K562 (cell line): Measurements from ENCODE around the gene ACY1. TPM values are rescaled to one million over a fixed set of nuclear protein-coding genes. Genes with fewer than 3 reads are reported as not detected.

Experiments
- ATF3 ChIP-seq, 2 experiments: fragments of 450-650 bp in 1 of 2; sonication (generic) in 1 of 2; formaldehyde crosslinking in 1 of 2; IDR thresholded peaks in 1 of 2; conservative IDR thresholded peaks in 1 of 2; 2 replicates each; pipeline versions ENCODE4 v1.6.1 to v1.8.1; 2016 to 2023; ENCODE audit warnings: mild to moderate bottlenecking in 2 of 2, moderate library complexity in 2 of 2, inconsistent platforms in 1 of 2, missing genetic modification reagents in 1 of 2
- CREBBP ChIP-seq: IDR thresholded peaks from one replicate; pipeline ENCODE4 v1.6.1; 2012; ENCODE audit warnings: low read depth, mild to moderate bottlenecking, control low read depth, inconsistent platforms, low read length
- ID3 ChIP-seq, 2 experiments: fragments of 250-450 bp in 1 of 2; fragments of 450-650 bp in 1 of 2; sonication (Bioruptor Pico) in 1 of 2; IDR thresholded peaks; 2 replicates each; pipeline versions ENCODE4 v1.6.1 to v1.8.0; 2016 to 2021; ENCODE audit warnings: mild to moderate bottlenecking in 2 of 2, moderate library complexity in 2 of 2, missing compliant biosample characterization in 1 of 2, missing genetic modification characterization in 1 of 2
- MEIS2 ChIP-seq: fragments of 450-650 bp; IDR thresholded peaks from 2 replicates; pipeline ENCODE4 v1.6.1; 2014; ENCODE audit warnings: mild to moderate bottlenecking; ENCODE audit not compliant: partially characterized antibody
- NFATC3 ChIP-seq: fragments of 450-650 bp; IDR thresholded peaks from 2 replicates; pipeline ENCODE4 v1.6.1; 2017; ENCODE audit warnings: mild to moderate bottlenecking
- RAD21 ChIP-seq, 2 experiments: fragments of 250-450 bp in 1 of 2; fragments of 450-650 bp in 1 of 2; sonication (Bioruptor Pico) in 1 of 2; formaldehyde crosslinking in 1 of 2; IDR thresholded peaks in 1 of 2; conservative IDR thresholded peaks in 1 of 2; 2 replicates each; pipeline versions ENCODE4 v1.4.0 to v1.8.0; 2020 to 2022; ENCODE audit warnings: mild to moderate bottlenecking in 2 of 2, moderate library complexity in 1 of 2
- SP1 ChIP-seq: sonication (generic); formaldehyde crosslinking; IDR thresholded peaks from 2 replicates; pipeline ENCODE4 v1.8.1; 2022; ENCODE audit warnings: mild to moderate bottlenecking, missing genetic modification reagents
- TCF7L2 ChIP-seq: fragments of 150-350 bp; IDR thresholded peaks from 2 replicates; pipeline ENCODE4 v1.6.1; 2016; ENCODE audit warnings: low read depth, mild to moderate bottlenecking, low read length, moderate library complexity
- ZBTB33 ChIP-seq: sonication (generic); formaldehyde crosslinking; IDR thresholded peaks from 2 replicates; pipeline ENCODE4 v1.8.1; 2023; ENCODE audit warnings: mild to moderate bottlenecking, missing genetic modification reagents
- ZBTB7A ChIP-seq: IDR thresholded peaks from 2 replicates; pipeline ENCODE4 v1.6.1; 2011; ENCODE audit warnings: low read depth, mild to moderate bottlenecking, low read length, moderate library complexity, borderline replicate concordance; ENCODE audit not compliant: control insufficient read depth
- ZNF407 ChIP-seq: fragments of 450-650 bp; IDR thresholded peaks from 2 replicates; pipeline ENCODE4 v1.6.1; 2016; ENCODE audit warnings: low read depth
- ZNF644 ChIP-seq: fragments of 200-800 bp; sonication (Bioruptor generic); IDR thresholded peaks from 2 replicates; pipeline ENCODE4 v1.6.1; 2016; ENCODE audit warnings: low read depth, missing genetic modification characterization, missing compliant biosample characterization
- ZNF655 ChIP-seq: fragments of 250-450 bp; sonication (Bioruptor Pico); IDR thresholded peaks from 2 replicates; pipeline ENCODE4 v1.5.0; 2021
- polyA plus RNA-seq, 8 experiments: library from polyadenylated mRNA; depleted of rRNA in 4 of 8; stranded (reverse) in 5 of 8; unstranded in 3 of 8; fragments of >200 nt; fragmentation: Nextera tagmentation in 2 of 8; fragmentation: Illumina TruSeq in 1 of 8; extraction: Ambion mirVana in 2 of 8; extraction: Trizol in 1 of 8; gene quantifications; 2 replicates each; pipeline versions ENCODE4 v1.2.1 to v1.2.3, GENCODE V29; 2011 to 2014; ENCODE audit warnings: inconsistent platforms in 1 of 8, missing spikeins in 1 of 8
- total RNA-seq, 7 experiments: library from RNA; depleted of rRNA in 6 of 7; stranded (reverse); fragments of >200 nt in 6 of 7; fragmentation: Illumina TruSeq in 2 of 7; extraction: Trizol in 2 of 7; gene quantifications; 2 replicates each; pipeline versions ENCODE4 v1.2.1 to v1.2.3, GENCODE V29; 2011 to 2021; ENCODE audit warnings: low replicate concordance in 1 of 7

The ACY1 gene
- total and polyA plus RNA-seq, 9 of the 15 experiments (the other 6 are each of a cell fraction or from before 2014, with no cell fraction given) = 70.7 to 195 (median 123) TPM

GRCh38 chr3:52004163-52004787, 20.9 kb downstream of the ACY1 start (continued):
- TF ChIP-seq ZNF407 (no peak), ATF3 (IDR thresholded peaks at IDR 0.05) (no peak), ATF3 (CRISPR knock-in tag; conservative IDR thresholded peaks at IDR 0.05) (no peak), ID3 (CRISPR knock-in tag; IDR thresholded peaks at IDR 0.05) (no peak), ID3 (tag; IDR thresholded peaks at IDR 0.05) (no peak), SP1 (CRISPR knock-in tag) (no peak), ZBTB33 (peak; percentile 57; the same call in 1 of the 2 replicates), ZNF644 (tag) (no peak), TCF7L2 (no peak), ZBTB7A (peak; percentile 93), NFATC3 (no peak), MEIS2 (no peak), ZNF655 (CRISPR knock-in tag) (no peak), RAD21 (CRISPR knock-in tag; conservative IDR thresholded peaks at IDR 0.05 in 1 of 2, IDR thresholded peaks at IDR 0.05 in 1 of 2) (peak; percentile 65 to 81), CREBBP (no peak)
